H9 (cell line): ENCODE data around the gene AKT3. TPM values are rescaled to one million over a fixed set of nuclear protein-coding genes. Genes with fewer than 3 reads are reported as not detected.

Experiments used
- DNase-seq: peaks from one replicate; pipeline ENCODE4 v3.0.0-alpha.2; 2017
- H2AFZ ChIP-seq: one replicate; pipeline ENCODE4 v1.6.1; 2013; ENCODE audit warnings: mild to moderate bottlenecking, low read length, control low read depth, moderate library complexity
- H2AK5ac ChIP-seq: 2 replicates; pipeline ENCODE4 v1.6.1; 2013; ENCODE audit warnings: low read length, control low read depth, mixed read lengths; ENCODE audit not compliant: insufficient read length
- H2BK120ac ChIP-seq: one replicate; pipeline ENCODE4 v1.6.1; 2013; ENCODE audit warnings: low read depth, mild to moderate bottlenecking, low read length, control low read depth, inconsistent platforms; ENCODE audit not compliant: poor library complexity, severe bottlenecking
- H2BK12ac ChIP-seq: 2 replicates; pipeline ENCODE4 v1.6.1; 2013; ENCODE audit warnings: low read length, control low read depth, mixed read lengths, low read depth; ENCODE audit not compliant: insufficient read length
- H2BK15ac ChIP-seq: 2 replicates; pipeline ENCODE4 v1.6.1; 2013; ENCODE audit warnings: low read depth, low read length, control low read depth
- H2BK20ac ChIP-seq: one replicate; pipeline ENCODE4 v1.6.1; 2013; ENCODE audit warnings: low read depth, mild to moderate bottlenecking, low read length, control low read depth, inconsistent platforms; ENCODE audit not compliant: poor library complexity, severe bottlenecking
- H2BK5ac ChIP-seq: 2 replicates; pipeline ENCODE4 v1.6.1; 2013; ENCODE audit warnings: low read length, control low read depth, mixed read lengths; ENCODE audit not compliant: insufficient read length
- H3K14ac ChIP-seq: 2 replicates; pipeline ENCODE4 v1.6.1; 2013; ENCODE audit warnings: low read length, control low read depth; ENCODE audit not compliant: insufficient read depth
- H3K18ac ChIP-seq: 2 replicates; pipeline ENCODE4 v1.6.1; 2013; ENCODE audit warnings: low read depth, mild to moderate bottlenecking, mixed read lengths, low read length, control low read depth; ENCODE audit not compliant: insufficient read length
- H3K23ac ChIP-seq: 2 replicates; pipeline ENCODE4 v1.6.1; 2013; ENCODE audit warnings: low read length, control low read depth, mixed read lengths, low read depth; ENCODE audit not compliant: insufficient read length
- H3K23me2 ChIP-seq: 2 replicates; pipeline ENCODE4 v1.6.1; 2013; ENCODE audit warnings: low read depth, mild to moderate bottlenecking, mixed read lengths, low read length, control low read depth; ENCODE audit not compliant: insufficient read length, poor library complexity, severe bottlenecking
- H3K27ac ChIP-seq: 2 replicates; pipeline ENCODE4 v1.5.1; 2013; ENCODE audit warnings: low read length, control low read depth, mixed read lengths, low read depth; ENCODE audit not compliant: insufficient read length
- H3K27me3 ChIP-seq: 2 replicates; pipeline ENCODE4 v1.6.1; 2013; ENCODE audit warnings: low read length, control low read depth, inconsistent platforms; ENCODE audit not compliant: insufficient read depth
- H3K4ac ChIP-seq: 2 replicates; pipeline ENCODE4 v1.6.1; 2013; ENCODE audit warnings: low read depth, mild to moderate bottlenecking, control low read depth, inconsistent platforms, low read length, moderate library complexity
- H3K4me1 ChIP-seq: 2 replicates; pipeline ENCODE4 v1.6.1; 2013; ENCODE audit warnings: low read length, control low read depth, inconsistent platforms; ENCODE audit not compliant: insufficient read depth
- H3K4me2 ChIP-seq: 2 replicates; pipeline ENCODE4 v1.6.1; 2013; ENCODE audit warnings: low read length, control low read depth, mixed read lengths; ENCODE audit not compliant: insufficient read length, insufficient read depth
- H3K56ac ChIP-seq: 2 replicates; pipeline ENCODE4 v1.6.1; 2013; ENCODE audit warnings: low read depth, mild to moderate bottlenecking, mixed read lengths, low read length, control low read depth; ENCODE audit not compliant: insufficient read length
- H3K79me1 ChIP-seq: 2 replicates; pipeline ENCODE4 v1.6.1; 2013; ENCODE audit warnings: low read depth, mild to moderate bottlenecking, moderate library complexity, low read length, control low read depth, inconsistent platforms; ENCODE audit not compliant: insufficient read depth, poor library complexity, severe bottlenecking
- H3K79me2 ChIP-seq: 2 replicates; pipeline ENCODE4 v1.6.1; 2013; ENCODE audit warnings: low read length, control low read depth, inconsistent platforms; ENCODE audit not compliant: insufficient read depth
- H3K9ac ChIP-seq: 2 replicates; pipeline ENCODE4 v1.6.1; 2013; ENCODE audit warnings: low read length, control low read depth, mixed read lengths; ENCODE audit not compliant: insufficient read length; ENCODE audit errors: extremely low read depth
- H3K9me3 ChIP-seq: one replicate; pipeline ENCODE4 v1.6.1; 2013; ENCODE audit warnings: low read depth, low read length, inconsistent platforms; ENCODE audit not compliant: control insufficient read depth
- H3T11ph ChIP-seq: one replicate; pipeline ENCODE4 v1.6.1; 2013; ENCODE audit warnings: mild to moderate bottlenecking, low read length, control low read depth, inconsistent platforms
- H4K20me1 ChIP-seq: one replicate; pipeline ENCODE4 v1.6.1; 2013; ENCODE audit not compliant: control insufficient read depth, insufficient read length, insufficient read depth
- H4K5ac ChIP-seq: 2 replicates; pipeline ENCODE4 v1.6.1; 2013; ENCODE audit warnings: low read depth, mild to moderate bottlenecking, mixed read lengths, low read length, control low read depth; ENCODE audit not compliant: insufficient read length
- H4K8ac ChIP-seq: replicated peaks from 2 replicates; pipeline ENCODE4 v1.6.1; 2013; ENCODE audit warnings: low read length, control low read depth, mixed read lengths, low read depth; ENCODE audit not compliant: insufficient read length
- H4K91ac ChIP-seq: 2 replicates; pipeline ENCODE4 v1.6.1; 2013; ENCODE audit warnings: low read depth, mild to moderate bottlenecking, moderate library complexity, mixed read lengths, low read length, control low read depth; ENCODE audit not compliant: insufficient read length
- H3K27ac Mint-ChIP-seq, 3 experiments: 2 replicates in 2 of 3; 3 replicates in 1 of 3; pipeline ENCODE4 v1.8.0; 2020 to 2021; ENCODE audit warnings: mixed read lengths in 3 of 3, mild to moderate bottlenecking in 1 of 3, moderate library complexity in 1 of 3
- H3K27me3 Mint-ChIP-seq: 2 replicates; pipeline ENCODE4 v1.8.0; 2021; ENCODE audit warnings: low read depth, mild to moderate bottlenecking, moderate library complexity, mixed read lengths
- H3K36me3 Mint-ChIP-seq, 3 experiments: 2 replicates in 2 of 3; 3 replicates in 1 of 3; pipeline ENCODE4 v1.8.0; 2020 to 2021; ENCODE audit warnings: low read depth in 3 of 3, mixed read lengths in 3 of 3; ENCODE audit not compliant: insufficient read depth in 1 of 3
- H3K4me1 Mint-ChIP-seq, 2 experiments: 2 replicates each; pipeline ENCODE4 v1.8.0; 2020; ENCODE audit warnings: mixed read lengths in 2 of 2
- H3K4me3 Mint-ChIP-seq, 2 experiments: 2 replicates in 1 of 2; 3 replicates in 1 of 2; pipeline ENCODE4 v1.8.0; 2020 to 2021; ENCODE audit warnings: mild to moderate bottlenecking in 2 of 2, mixed read lengths in 2 of 2, moderate library complexity in 1 of 2
- H3K9me3 Mint-ChIP-seq, 2 experiments: 2 replicates in 1 of 2; 3 replicates in 1 of 2; pipeline ENCODE4 v1.8.0; 2020; ENCODE audit warnings: mild to moderate bottlenecking in 2 of 2, mixed read lengths in 2 of 2, moderate library complexity in 1 of 2
- WGBS: extraction: QIAGEN DNeasy Blood & Tissue Kit; methylation state at CpG from one replicate; pipeline ENCODE4 v1.1.7; 2013; ENCODE audit warnings: missing lambda C conversion rate, low lambda C conversion rate, mixed read lengths; ENCODE audit not compliant: insufficient read length; ENCODE audit errors: extremely low coverage; 5-methylcytosine and 5-hydroxymethylcytosine counted together
- total RNA-seq: library from RNA; stranded (reverse); gene quantifications from 2 replicates; pipeline ENCODE4 v1.2.1, GENCODE V29; 2021
- TF ChIP-seq, protein P1 (sequence below): fragments of 200-600 bp; sonication (generic); conservative IDR thresholded peaks from 3 replicates; pipeline ENCODE4 v1.8.0; 2021; ENCODE audit warnings: antibody characterized with exemption, mild to moderate bottlenecking

Gene AKT3
- total RNA-seq, 1 experiment from 2014 or later = 27.8 TPM

GRCh38 chr1:243841507-243841906, 8.5 kb downstream of the AKT3 start:
- Histone ChIP-seq H2BK15ac (no peak overlapping the region), H3K23me2 (no peaks in the 10 kb centered on the region), H4K8ac (no peak overlapping the region), H2BK5ac (no peak overlapping the region), H4K91ac (no peak overlapping the region), H4K20me1 (no peaks in the 10 kb centered on the region), H3K4ac (no peak overlapping the region), H4K5ac (no peak overlapping the region), H3K18ac (no peak overlapping the region), H3K4me2 (no peak overlapping the region), H3K27ac (no peak overlapping the region), H3K79me2 (no peaks in the 10 kb centered on the region; the same call in 1 of the 2 replicates), H3K27me3 (no peaks in the 10 kb centered on the region), H2BK12ac (no peak overlapping the region), H2AK5ac (no peak overlapping the region), H3K9me3 (no peaks in the 10 kb centered on the region), H3K23ac (no peak overlapping the region), H3K9ac (no peak overlapping the region), H2AFZ (no peak overlapping the region), H3K79me1 (no peaks in the 10 kb centered on the region), H3T11ph (no peak overlapping the region), H3K14ac (no peak overlapping the region), H2BK120ac (no peak overlapping the region), H2BK20ac (no peak overlapping the region), H3K56ac (no peak overlapping the region), H3K4me1 (no peaks in the 10 kb centered on the region)
- DNase-seq = no peak
- Mint-ChIP-seq H3K27ac (no peak overlapping the region; a peak in 1 of 7 replicates), H3K36me3 (peaks cover 5 to 15% (median 12%) of the 10 kb centered on the region in 3 experiments; a peak in 6 of 7 replicates), H3K27me3 (no peaks in the 10 kb centered on the region), H3K9me3 (peaks cover under 1 to 8% of the 10 kb centered on the region in 2 experiments; a peak in 3 of 5 replicates), H3K4me3 (no peak overlapping the region), H3K4me1 (peaks cover 6% of the 10 kb centered on the region in 2 experiments)
- WGBS = no CpG with 5 or more reads among the region's 3 CpGs
- TF ChIP-seq, protein P1, sequence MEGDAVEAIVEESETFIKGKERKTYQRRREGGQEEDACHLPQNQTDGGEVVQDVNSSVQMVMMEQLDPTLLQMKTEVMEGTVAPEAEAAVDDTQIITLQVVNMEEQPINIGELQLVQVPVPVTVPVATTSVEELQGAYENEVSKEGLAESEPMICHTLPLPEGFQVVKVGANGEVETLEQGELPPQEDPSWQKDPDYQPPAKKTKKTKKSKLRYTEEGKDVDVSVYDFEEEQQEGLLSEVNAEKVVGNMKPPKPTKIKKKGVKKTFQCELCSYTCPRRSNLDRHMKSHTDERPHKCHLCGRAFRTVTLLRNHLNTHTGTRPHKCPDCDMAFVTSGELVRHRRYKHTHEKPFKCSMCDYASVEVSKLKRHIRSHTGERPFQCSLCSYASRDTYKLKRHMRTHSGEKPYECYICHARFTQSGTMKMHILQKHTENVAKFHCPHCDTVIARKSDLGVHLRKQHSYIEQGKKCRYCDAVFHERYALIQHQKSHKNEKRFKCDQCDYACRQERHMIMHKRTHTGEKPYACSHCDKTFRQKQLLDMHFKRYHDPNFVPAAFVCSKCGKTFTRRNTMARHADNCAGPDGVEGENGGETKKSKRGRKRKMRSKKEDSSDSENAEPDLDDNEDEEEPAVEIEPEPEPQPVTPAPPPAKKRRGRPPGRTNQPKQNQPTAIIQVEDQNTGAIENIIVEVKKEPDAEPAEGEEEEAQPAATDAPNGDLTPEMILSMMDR = no peak
